Naive B cell (primary cell): ENCODE data around the gene HDHD2. TPM values are rescaled to one million over a fixed set of nuclear protein-coding genes. Genes with fewer than 3 reads are reported as not detected.
A peak's percentile ranks its signal among the peaks of the same experiment; 100 is the strongest.
"Not testable (repeated sequence)": the region's sequence is repeated elsewhere in the genome, so short reads cannot be mapped to it uniquely, and the experiment has no call there.

Experiments
- ATAC-seq, 2 donors: fragments of 150-1000 bp; cut with Tn5 transposase; 2 replicates each; pipeline ENCODE4 v1.10.0; 2021; ENCODE audit warnings: low read depth in 2 of 2, mild to moderate bottlenecking in 2 of 2, moderate library complexity in 2 of 2
- DNase-seq: peaks from one replicate; pipeline ENCODE4 v3.0.0; 2022
- H3K27ac Mint-ChIP-seq, 6 donors: one replicate each; pipeline ENCODE4 v1.8.0; 2020 to 2022; ENCODE audit warnings: mild to moderate bottlenecking in 6 of 6, mixed read lengths in 6 of 6, moderate library complexity in 5 of 6, inconsistent platforms in 2 of 6
- H3K27me3 Mint-ChIP-seq, 3 donors: one replicate each; pipeline ENCODE4 v1.8.0; 2021 to 2022; ENCODE audit warnings: mixed read lengths in 3 of 3, mild to moderate bottlenecking in 1 of 3
- H3K36me3 Mint-ChIP-seq, 2 donors: one replicate each; pipeline ENCODE4 v1.8.0; 2020 to 2022; ENCODE audit warnings: mixed read lengths in 2 of 2, inconsistent platforms in 1 of 2, mild to moderate bottlenecking in 1 of 2
- H3K4me1 Mint-ChIP-seq, 3 donors: one replicate each; pipeline ENCODE4 v1.8.0; 2020 to 2022; ENCODE audit warnings: mixed read lengths in 3 of 3, inconsistent platforms in 1 of 3, mild to moderate bottlenecking in 1 of 3, moderate library complexity in 1 of 3
- H3K4me3 Mint-ChIP-seq, 8 donors: one replicate each; pipeline ENCODE4 v1.8.0; 2020 to 2022; ENCODE audit warnings: mild to moderate bottlenecking in 8 of 8, mixed read lengths in 8 of 8, moderate library complexity in 8 of 8, inconsistent platforms in 2 of 8
- H3K9me3 Mint-ChIP-seq, 7 donors: one replicate each; pipeline ENCODE4 v1.8.0; 2020 to 2022; ENCODE audit warnings: mixed read lengths in 7 of 7, mild to moderate bottlenecking in 5 of 7, inconsistent platforms in 2 of 7, moderate library complexity in 1 of 7
- polyA plus RNA-seq, 6 donors: library from polyadenylated mRNA; unstranded; fragments of 300-500 nt; fragmentation: Illumina TruSeq; gene quantifications; one replicate each; pipeline ENCODE4 v1.2.3, GENCODE V29; 2021; ENCODE audit warnings: low read depth in 6 of 6

HDHD2 gene
- polyA plus RNA-seq, 6 donors from 2014 or later: 38.9 to 88.8 (median 60.2) TPM

DNA sequence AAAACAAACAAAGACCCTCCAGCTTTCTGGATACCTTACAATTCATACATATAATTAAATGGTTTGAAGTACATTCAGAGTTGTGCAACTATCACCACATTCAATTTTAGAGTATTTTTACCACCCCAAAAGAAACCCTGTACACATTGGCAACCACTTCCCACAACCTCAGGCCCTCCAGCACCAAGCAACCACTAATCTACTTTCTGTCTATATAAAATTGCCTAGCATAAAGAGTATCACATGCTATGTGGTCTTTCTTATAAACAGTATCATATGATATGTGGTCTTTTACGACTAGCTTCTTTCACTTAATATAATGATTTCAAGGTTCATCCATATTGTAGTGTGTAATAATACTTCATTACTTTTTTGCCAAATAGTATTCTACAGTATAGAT is 18.6 kb upstream of the HDHD2 start:
- ATAC-seq: no peak
- DNase-seq: no peak
- peak overlapping the region in 1 of 6 donors; percentile 11 for H3K27ac Mint-ChIP-seq
- no peak overlapping the region for H3K4me3 Mint-ChIP-seq
- H3K36me3 Mint-ChIP-seq: no peaks in the 10 kb centered on the region
- H3K27me3 Mint-ChIP-seq: no peaks in the 10 kb centered on the region
- no peaks in the 10 kb centered on the region for H3K9me3 Mint-ChIP-seq
- H3K4me1 Mint-ChIP-seq: peaks cover 7 to 22% (median 9%) of the 10 kb centered on the region in 3 donors

DNA sequence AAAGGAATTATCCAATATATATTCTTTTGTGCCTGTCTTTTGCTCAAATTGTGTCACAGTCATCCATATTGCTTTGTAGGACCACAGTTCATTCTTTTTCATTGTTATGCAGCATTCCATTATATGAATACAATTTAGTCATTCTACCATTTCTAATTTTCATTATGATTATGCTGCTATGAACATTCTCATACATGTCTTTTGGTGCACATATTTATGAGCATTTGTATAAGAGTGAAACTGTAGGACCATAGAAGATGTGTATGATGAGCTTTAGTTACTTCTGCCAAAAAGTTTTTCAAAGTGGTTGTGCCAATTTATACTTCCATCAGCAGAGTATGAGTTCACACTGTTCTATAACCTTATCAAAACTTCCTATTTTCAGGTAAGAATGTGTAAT is 18.2 kb upstream of the HDHD2 start:
- Mint-ChIP-seq H3K27ac (peak overlapping the region in 1 of 6 donors; percentile 49), H3K4me1 (peaks cover 7 to 24% (median 10%) of the 10 kb centered on the region in 3 donors), H3K9me3 (no peaks in the 10 kb centered on the region), H3K4me3 (no peak overlapping the region), H3K36me3 (no peaks in the 10 kb centered on the region), H3K27me3 (no peaks in the 10 kb centered on the region)
- DNase-seq (no peak), ATAC-seq (no peak)

DNA sequence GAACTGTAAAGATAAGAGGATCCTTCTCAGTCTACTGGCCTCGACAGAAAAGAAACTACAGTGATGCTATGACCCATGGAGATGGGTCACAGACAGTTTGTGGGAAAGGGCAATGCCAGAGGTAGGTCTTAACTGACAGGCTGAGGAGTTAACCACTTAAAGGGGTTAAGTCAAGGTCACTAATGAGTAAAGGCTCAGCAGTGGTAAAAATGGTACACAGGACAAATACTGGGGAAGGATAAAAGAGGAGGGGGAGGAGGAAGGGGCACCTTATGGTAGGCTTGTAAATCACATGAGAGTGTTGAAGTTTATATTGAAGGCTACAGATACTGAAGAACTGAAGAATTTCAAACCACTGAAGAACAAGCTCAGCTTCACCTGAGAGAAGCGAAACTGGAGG is 16.0 kb upstream of the HDHD2 start:
- H3K9me3 Mint-ChIP-seq: no peaks in the 10 kb centered on the region
- H3K36me3 Mint-ChIP-seq: no peaks in the 10 kb centered on the region
- H3K27me3 Mint-ChIP-seq: no peaks in the 10 kb centered on the region
- H3K4me3 Mint-ChIP-seq: no peak overlapping the region
- ATAC-seq: no peak
- H3K4me1 Mint-ChIP-seq: peaks cover 7 to 31% (median 17%) of the 10 kb centered on the region in 3 donors
- H3K27ac Mint-ChIP-seq: no peak overlapping the region
- no peak for DNase-seq

DNA sequence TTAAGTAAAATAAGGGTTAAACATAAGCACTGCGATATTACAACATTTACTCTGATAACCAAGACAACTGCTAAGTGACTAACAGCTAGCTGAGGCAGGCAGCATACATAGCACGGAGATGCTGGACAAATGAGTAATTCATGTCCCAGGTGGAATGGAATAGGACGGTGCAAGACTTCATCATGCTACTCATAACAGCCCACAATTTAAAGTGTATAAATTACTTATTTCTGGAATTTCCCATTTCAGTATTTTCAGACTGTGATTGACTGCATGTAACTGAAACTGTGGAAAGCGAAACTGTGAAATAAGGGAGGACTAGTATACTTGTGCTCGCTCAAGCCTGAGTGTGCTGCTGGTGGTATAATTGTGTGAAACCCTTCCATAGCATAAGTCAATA is 12.9 kb upstream of the HDHD2 start:
- Mint-ChIP-seq H3K4me1 (peaks cover 7 to 24% (median 17%) of the 10 kb centered on the region in 3 donors), H3K27me3 (no peaks in the 10 kb centered on the region), H3K27ac (no peak overlapping the region), H3K36me3 (no peaks in the 10 kb centered on the region), H3K4me3 (no peak overlapping the region), H3K9me3 (no peaks in the 10 kb centered on the region)
- ATAC-seq (peak; percentile 71), DNase-seq (no peak)

- Mint-ChIP-seq H3K9me3 (no peaks in the 10 kb centered on the region), H3K27ac (no peak overlapping the region), H3K4me1 (peaks cover 4 to 18% (median 12%) of the 10 kb centered on the region in 3 donors), H3K4me3 (no peak overlapping the region), H3K36me3 (no peaks in the 10 kb centered on the region), H3K27me3 (no peaks in the 10 kb centered on the region)
- DNase-seq: no peak
- no peak for ATAC-seq
These were observed 10.0 kb upstream of the HDHD2 start for GRCh38 chr18:47160256-47160655.

DNA sequence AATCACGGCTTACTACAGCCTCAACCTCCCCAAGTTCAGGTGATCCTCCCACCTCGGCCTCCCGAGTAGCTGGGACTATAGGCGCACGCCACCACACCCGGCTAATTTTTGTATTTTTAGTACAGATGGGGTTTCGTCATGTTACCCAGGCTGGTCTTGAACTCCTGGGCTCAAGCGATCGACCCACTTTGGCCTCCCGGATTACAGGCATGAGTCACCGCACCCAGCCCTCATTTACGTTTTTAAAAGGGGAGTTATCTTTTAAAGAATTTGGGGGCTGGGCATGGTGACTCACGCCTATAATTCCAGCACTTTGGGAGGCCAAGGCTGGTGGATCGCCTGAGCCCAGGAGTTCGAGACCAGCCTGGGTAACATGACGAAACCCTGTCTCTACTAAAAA is 8.1 kb upstream of the HDHD2 start:
- ATAC-seq, H3K9me3 Mint-ChIP-seq, H3K4me1 Mint-ChIP-seq, DNase-seq, H3K27me3 Mint-ChIP-seq, H3K27ac Mint-ChIP-seq, H3K36me3 Mint-ChIP-seq, H3K4me3 Mint-ChIP-seq: not testable (repeated sequence)

- Mint-ChIP-seq H3K4me1 (peaks cover 36 to 41% (median 38%) of the 10 kb centered on the region in 3 donors), H3K36me3 (peaks cover 0 to 6% of the 10 kb centered on the region in 2 donors), H3K9me3 (no peaks in the 10 kb centered on the region), H3K27me3 (no peaks in the 10 kb centered on the region), H3K4me3 (peak overlapping the region; percentile 94 to 99 (median 98)), H3K27ac (peak overlapping the region in 5 of 6 donors; percentile 31 to 97 (median 95))
- no peak for DNase-seq
- ATAC-seq: no peak
These were observed 1.1 kb upstream of the HDHD2 start for GRCh38 chr18:47151439-47151838.

DNA sequence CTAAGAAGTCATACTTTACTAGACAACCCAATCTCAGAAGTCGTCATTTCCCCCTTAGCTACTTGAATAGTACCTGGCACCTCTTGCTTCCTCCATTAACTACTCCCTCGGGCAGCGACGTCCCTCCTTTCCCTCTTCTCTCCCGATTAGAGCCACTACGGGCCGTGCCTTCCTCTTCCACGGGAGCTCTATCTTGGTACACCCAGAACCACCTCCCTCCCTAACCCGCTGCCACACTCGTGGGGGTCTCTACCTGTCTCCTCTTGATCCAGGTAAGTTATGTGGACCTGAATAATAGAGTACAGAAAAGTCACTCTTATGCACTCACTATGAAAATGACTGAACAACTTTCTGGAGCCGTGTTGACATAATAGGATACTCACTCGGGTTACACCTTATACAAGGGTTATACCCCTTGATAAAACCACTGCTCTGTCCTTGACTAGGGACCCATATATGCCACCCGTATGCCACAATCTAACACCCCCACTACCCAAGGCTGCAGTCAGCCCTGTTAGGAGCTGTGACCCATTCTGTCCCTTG is 595 bp upstream of the HDHD2 start:
- peak overlapping the region; percentile 95 to 98 (median 96) for H3K27ac Mint-ChIP-seq
- DNase-seq (no peak), ATAC-seq (peak; percentile 1 to 2)
- H3K4me3 Mint-ChIP-seq: peak overlapping the region; percentile 94 to 99 (median 98)
- peaks cover 38 to 45% (median 41%) of the 10 kb centered on the region in 3 donors for H3K4me1 Mint-ChIP-seq
- peaks cover 0 to 6% of the 10 kb centered on the region in 2 donors for H3K36me3 Mint-ChIP-seq
- H3K27me3 Mint-ChIP-seq: no peaks in the 10 kb centered on the region
- H3K9me3 Mint-ChIP-seq: no peaks in the 10 kb centered on the region

GRCh38 chr18:47149457-47150028 is 757 bp downstream of the HDHD2 start:
- no peaks in the 10 kb centered on the region for H3K9me3 Mint-ChIP-seq
- H3K4me1 Mint-ChIP-seq: peaks cover 50 to 54% (median 51%) of the 10 kb centered on the region in 3 donors
- peak overlapping the region; percentile 94 to 99 (median 98) for H3K4me3 Mint-ChIP-seq
- ATAC-seq (no peak), DNase-seq (no peak)
- peaks cover 0 to 5% of the 10 kb centered on the region in 2 donors for H3K36me3 Mint-ChIP-seq
- H3K27ac Mint-ChIP-seq: peak overlapping the region; percentile 40 to 98 (median 95)
- H3K27me3 Mint-ChIP-seq: no peaks in the 10 kb centered on the region

GRCh38 chr18:47146206-47146605 is 4.1 kb downstream of the HDHD2 start:
- Mint-ChIP-seq H3K36me3 (no peaks in the 10 kb centered on the region), H3K9me3 (no peaks in the 10 kb centered on the region), H3K4me1 (peaks cover 45 to 53% (median 51%) of the 10 kb centered on the region in 3 donors), H3K27ac (peak overlapping the region in 1 of 6 donors; percentile 35), H3K4me3 (peak overlapping the region in 1 of 8 donors; percentile 34), H3K27me3 (no peaks in the 10 kb centered on the region)
- DNase-seq (no peak), ATAC-seq (no peak)

GRCh38 chr18:47143899-47144485 is 6.3 kb downstream of the HDHD2 start:
- Mint-ChIP-seq H3K4me3 (no peak overlapping the region), H3K27me3 (no peaks in the 10 kb centered on the region), H3K9me3 (no peaks in the 10 kb centered on the region), H3K4me1 (peaks cover 26 to 38% (median 31%) of the 10 kb centered on the region in 3 donors), H3K27ac (peak overlapping the region in 1 of 6 donors; percentile 14), H3K36me3 (no peaks in the 10 kb centered on the region)
- no peak for ATAC-seq
- no peak for DNase-seq

- H3K36me3 Mint-ChIP-seq: no peaks in the 10 kb centered on the region
- H3K4me1 Mint-ChIP-seq: peaks cover 18 to 30% (median 29%) of the 10 kb centered on the region in 3 donors
- H3K27ac Mint-ChIP-seq: no peak overlapping the region
- no peaks in the 10 kb centered on the region for H3K27me3 Mint-ChIP-seq
- no peak for DNase-seq
- no peaks in the 10 kb centered on the region for H3K9me3 Mint-ChIP-seq
- no peak for ATAC-seq
- H3K4me3 Mint-ChIP-seq: no peak overlapping the region
These were observed 7.1 kb downstream of the HDHD2 start for GRCh38 chr18:47143153-47143552.

GRCh38 chr18:47141289-47141688 is 9.0 kb downstream of the HDHD2 start:
- Mint-ChIP-seq H3K9me3 (no peaks in the 10 kb centered on the region), H3K27me3 (no peaks in the 10 kb centered on the region), H3K36me3 (peaks cover 5 to 7% of the 10 kb centered on the region in 2 donors), H3K27ac (no peak overlapping the region), H3K4me3 (no peak overlapping the region), H3K4me1 (peaks cover 16 to 25% (median 20%) of the 10 kb centered on the region in 3 donors)
- DNase-seq (no peak), ATAC-seq (no peak)

- DNase-seq (no peak), ATAC-seq (no peak)
- H3K9me3 Mint-ChIP-seq: no peaks in the 10 kb centered on the region
- H3K27ac Mint-ChIP-seq: no peak overlapping the region
- H3K4me1 Mint-ChIP-seq: peaks cover 0 to 12% (median 0%) of the 10 kb centered on the region in 3 donors
- H3K36me3 Mint-ChIP-seq: peaks cover 7 to 43% of the 10 kb centered on the region in 2 donors
- H3K27me3 Mint-ChIP-seq: no peaks in the 10 kb centered on the region
- H3K4me3 Mint-ChIP-seq: no peak overlapping the region
These were observed 29.2 kb downstream of the HDHD2 start for GRCh38 chr18:47121146-47121545.
